Natural killer cell (primary cell): Measurements from ENCODE around the gene MACROD2. TPM values are rescaled to one million over a fixed set of nuclear protein-coding genes. Genes with fewer than 3 reads are reported as not detected.

Source experiments
- ATAC-seq, 3 donors: fragments of 150-1000 bp in 2 of 3; fragments of 200-7000 bp in 1 of 3; cut with Tn5 transposase; 1 replicate in 1 of 3; 2 replicates in 2 of 3; pipeline ENCODE4 v1.10.0; 2021; ENCODE audit warnings: mild to moderate bottlenecking in 2 of 3, moderate library complexity in 2 of 3
- DNase-seq, 2 donors: peaks; one replicate each; pipeline versions ENCODE4 v3.0.0 to v3.0.0-alpha.2; 2013 to 2021; ENCODE audit warnings: mixed read lengths in 1 of 2
- H3K27ac ChIP-seq: one replicate; pipeline ENCODE4 v1.5.1; 2013; ENCODE audit warnings: mild to moderate bottlenecking, low read length
- H3K27me3 ChIP-seq: one replicate; pipeline ENCODE4 v1.6.1; 2013; ENCODE audit warnings: low read length; ENCODE audit not compliant: control insufficient read depth, insufficient read depth
- H3K36me3 ChIP-seq: one replicate; pipeline ENCODE4 v1.6.1; 2013; ENCODE audit warnings: low read length; ENCODE audit not compliant: control insufficient read depth, insufficient read depth
- H3K4me1 ChIP-seq: one replicate; pipeline ENCODE4 v1.6.1; 2013; ENCODE audit warnings: low read length; ENCODE audit not compliant: control insufficient read depth, insufficient read depth
- H3K4me3 ChIP-seq: one replicate; pipeline ENCODE4 v1.5.1; 2013; ENCODE audit warnings: low read length
- H3K9me3 ChIP-seq: one replicate; pipeline ENCODE4 v1.6.1; 2013; ENCODE audit warnings: low read length; ENCODE audit not compliant: control insufficient read depth, insufficient read depth
- H3K27ac Mint-ChIP-seq, 2 donors: one replicate each; pipeline ENCODE4 v1.8.0; 2022; ENCODE audit warnings: mild to moderate bottlenecking in 2 of 2, mixed read lengths in 2 of 2, moderate library complexity in 1 of 2
- H3K27me3 Mint-ChIP-seq, 2 donors: one replicate each; pipeline ENCODE4 v1.8.0; 2022; ENCODE audit warnings: low read depth in 2 of 2, mixed read lengths in 2 of 2
- H3K36me3 Mint-ChIP-seq: one replicate; pipeline ENCODE4 v1.8.0; 2022; ENCODE audit warnings: mixed read lengths
- H3K4me1 Mint-ChIP-seq, 2 donors: one replicate each; pipeline ENCODE4 v1.8.0; 2022; ENCODE audit warnings: mixed read lengths in 2 of 2
- H3K4me3 Mint-ChIP-seq: one replicate; pipeline ENCODE4 v1.8.0; 2022; ENCODE audit warnings: mild to moderate bottlenecking, moderate library complexity, mixed read lengths
- H3K9me3 Mint-ChIP-seq, 2 donors: one replicate each; pipeline ENCODE4 v1.8.0; 2022; ENCODE audit warnings: mixed read lengths in 2 of 2
- WGBS: methylation state at CpG from one replicate; pipeline ENCODE4 v1.1.7; 2013; ENCODE audit warnings: missing lambda C conversion rate; ENCODE audit not compliant: insufficient coverage; 5-methylcytosine and 5-hydroxymethylcytosine counted together
- intact Hi-C: fragments of 100-400 bp; cut with micrococcal nuclease; formaldehyde crosslinking; loops from one replicate; pipeline ENCODE4 v1.14.2; 2022
- total RNA-seq, 4 donors: library from RNA; stranded (reverse); fragments of 120-200 nt in 1 of 4; gene quantifications; one replicate each; pipeline versions ENCODE4 v1.2.3 to v1.2.4, GENCODE V29; 2013 to 2022
- TF ChIP-seq, protein P1 (sequence below): fragments of 200-600 bp; IDR thresholded peaks from one replicate; pipeline ENCODE4 v1.8.0; 2022; ENCODE audit warnings: antibody characterized with exemption

MACROD2 gene
- total RNA-seq, 3 donors from 2014 or later (not counting 1 experiment from before 2014, with no cell fraction given): 0.19 to 0.88 TPM; not detected in 1

DNA sequence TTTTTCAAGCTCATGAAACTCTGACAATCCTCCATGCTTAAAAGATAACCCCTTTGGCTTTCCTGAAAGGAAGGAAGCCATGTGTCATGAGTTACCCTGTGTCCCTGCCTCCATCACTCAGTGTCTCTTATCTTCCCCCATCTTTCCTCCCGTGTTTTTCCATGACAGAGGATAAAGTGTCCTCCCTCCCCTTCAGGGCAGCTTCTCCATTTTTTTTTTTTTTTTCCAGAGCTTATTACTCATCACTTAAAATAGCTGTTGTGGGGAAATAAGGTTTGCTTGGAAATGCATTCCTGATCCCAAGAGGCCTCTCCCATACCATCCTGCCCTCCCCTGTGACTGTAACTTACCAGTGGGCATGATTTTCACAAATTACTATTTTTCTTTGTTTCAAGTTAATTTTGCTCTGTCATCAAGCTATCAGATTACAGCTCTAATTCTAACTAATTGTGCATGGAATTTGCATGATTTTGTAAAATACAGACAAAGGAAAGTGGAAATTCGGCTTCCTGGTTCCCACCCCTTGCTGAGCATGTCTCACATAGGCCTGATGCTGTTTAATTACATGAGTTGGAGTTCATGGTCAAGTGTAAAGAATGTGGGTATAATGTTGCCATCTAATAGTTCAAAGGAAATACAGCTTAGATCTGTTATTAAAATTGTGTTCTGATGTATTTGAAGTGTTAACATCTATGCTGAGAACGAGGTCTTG lies 956.5 kb downstream of the MACROD2 start:
- H3K9me3 ChIP-seq: no peaks in the 10 kb centered on the region
- no peak overlapping the region for H3K27ac ChIP-seq
- H3K4me3 ChIP-seq: no peak overlapping the region
- ATAC-seq (no peak), DNase-seq (no peak)
- no peaks in the 10 kb centered on the region for H3K36me3 ChIP-seq
- Mint-ChIP-seq H3K4me3 (no peak overlapping the region), H3K27ac (no peak overlapping the region), H3K9me3 (peaks cover 5% of the 10 kb centered on the region in 2 donors), H3K36me3 (no peaks in the 10 kb centered on the region), H3K27me3 (no peaks in the 10 kb centered on the region), H3K4me1 (no peaks in the 10 kb centered on the region)
- H3K4me1 ChIP-seq: no peaks in the 10 kb centered on the region
- WGBS: 63% methylated on average over 2 of the region's 3 CpGs
- TF ChIP-seq, protein P1, sequence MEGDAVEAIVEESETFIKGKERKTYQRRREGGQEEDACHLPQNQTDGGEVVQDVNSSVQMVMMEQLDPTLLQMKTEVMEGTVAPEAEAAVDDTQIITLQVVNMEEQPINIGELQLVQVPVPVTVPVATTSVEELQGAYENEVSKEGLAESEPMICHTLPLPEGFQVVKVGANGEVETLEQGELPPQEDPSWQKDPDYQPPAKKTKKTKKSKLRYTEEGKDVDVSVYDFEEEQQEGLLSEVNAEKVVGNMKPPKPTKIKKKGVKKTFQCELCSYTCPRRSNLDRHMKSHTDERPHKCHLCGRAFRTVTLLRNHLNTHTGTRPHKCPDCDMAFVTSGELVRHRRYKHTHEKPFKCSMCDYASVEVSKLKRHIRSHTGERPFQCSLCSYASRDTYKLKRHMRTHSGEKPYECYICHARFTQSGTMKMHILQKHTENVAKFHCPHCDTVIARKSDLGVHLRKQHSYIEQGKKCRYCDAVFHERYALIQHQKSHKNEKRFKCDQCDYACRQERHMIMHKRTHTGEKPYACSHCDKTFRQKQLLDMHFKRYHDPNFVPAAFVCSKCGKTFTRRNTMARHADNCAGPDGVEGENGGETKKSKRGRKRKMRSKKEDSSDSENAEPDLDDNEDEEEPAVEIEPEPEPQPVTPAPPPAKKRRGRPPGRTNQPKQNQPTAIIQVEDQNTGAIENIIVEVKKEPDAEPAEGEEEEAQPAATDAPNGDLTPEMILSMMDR: no peak
- no peaks in the 10 kb centered on the region for H3K27me3 ChIP-seq
- intact Hi-C loops: no loop called here

DNA sequence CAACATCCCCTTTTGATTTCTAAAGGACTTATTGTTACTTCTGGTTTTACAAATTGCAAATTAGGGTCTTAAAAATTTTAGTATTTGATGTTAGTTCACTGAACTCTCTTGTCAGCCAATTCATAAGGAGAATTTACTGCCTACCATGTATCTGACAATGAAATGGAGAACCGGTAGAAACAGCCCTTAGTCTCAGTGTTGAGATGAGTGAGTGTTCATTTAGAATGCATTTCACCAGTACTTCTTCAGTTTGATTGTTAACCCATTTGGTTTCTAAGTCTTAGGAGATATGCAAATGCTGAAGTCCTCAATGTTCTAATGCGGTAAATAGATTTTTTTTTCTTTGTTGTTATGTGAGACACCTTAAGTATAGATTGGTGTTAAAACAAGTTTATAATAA lies 958.4 kb downstream of the MACROD2 start:
- Histone ChIP-seq H3K4me3 (no peak overlapping the region), H3K27ac (no peak overlapping the region), H3K9me3 (no peaks in the 10 kb centered on the region), H3K27me3 (no peaks in the 10 kb centered on the region), H3K4me1 (no peaks in the 10 kb centered on the region), H3K36me3 (no peaks in the 10 kb centered on the region)
- Mint-ChIP-seq H3K36me3 (no peaks in the 10 kb centered on the region), H3K27me3 (no peaks in the 10 kb centered on the region), H3K27ac (no peak overlapping the region), H3K4me1 (no peaks in the 10 kb centered on the region), H3K9me3 (peaks cover 8 to 11% of the 10 kb centered on the region in 2 donors), H3K4me3 (no peak overlapping the region)
- WGBS: 89% methylated on average over 1 of the region's 2 CpGs
- TF ChIP-seq, protein P1: no peak
- DNase-seq (no peak), ATAC-seq (no peak)
- intact Hi-C loops: no loop called here

DNA sequence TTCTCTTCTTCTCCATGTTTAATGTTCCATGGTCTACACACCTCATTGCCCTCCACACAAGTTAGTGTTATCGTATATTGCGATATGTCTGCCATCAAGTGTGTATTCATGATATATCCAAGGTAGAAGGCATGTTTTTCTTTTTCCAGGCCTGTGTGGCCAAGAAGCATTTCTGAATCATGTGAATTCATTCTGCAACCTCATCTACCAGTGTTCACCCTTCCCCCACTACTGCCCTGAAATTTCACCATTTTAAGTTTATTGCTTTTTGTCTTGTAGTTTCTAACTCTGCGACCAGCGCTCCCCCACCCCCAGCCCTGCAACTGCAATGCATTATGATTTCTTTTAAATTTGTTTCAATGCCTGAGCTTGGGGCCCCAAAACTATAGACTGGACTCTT lies 960.1 kb downstream of the MACROD2 start:
- H3K4me1 Mint-ChIP-seq: no peaks in the 10 kb centered on the region
- H3K36me3 Mint-ChIP-seq: no peaks in the 10 kb centered on the region
- DNase-seq (no peak), ATAC-seq (no peak)
- no peaks in the 10 kb centered on the region for H3K27me3 Mint-ChIP-seq
- H3K36me3 ChIP-seq: no peaks in the 10 kb centered on the region
- no peak overlapping the region for H3K27ac Mint-ChIP-seq
- 92% methylated on average over 4 of the region's 4 CpGs for WGBS
- no peaks in the 10 kb centered on the region for H3K4me1 ChIP-seq
- peaks cover 3% of the 10 kb centered on the region for H3K9me3 ChIP-seq
- no peak overlapping the region for H3K4me3 Mint-ChIP-seq
- H3K27me3 ChIP-seq: no peaks in the 10 kb centered on the region
- H3K27ac ChIP-seq: no peak overlapping the region
- TF ChIP-seq, protein P1: no peak
- peaks cover 14% of the 10 kb centered on the region in 2 donors for H3K9me3 Mint-ChIP-seq
- no peak overlapping the region for H3K4me3 ChIP-seq
- intact Hi-C loops: no loop called here

DNA sequence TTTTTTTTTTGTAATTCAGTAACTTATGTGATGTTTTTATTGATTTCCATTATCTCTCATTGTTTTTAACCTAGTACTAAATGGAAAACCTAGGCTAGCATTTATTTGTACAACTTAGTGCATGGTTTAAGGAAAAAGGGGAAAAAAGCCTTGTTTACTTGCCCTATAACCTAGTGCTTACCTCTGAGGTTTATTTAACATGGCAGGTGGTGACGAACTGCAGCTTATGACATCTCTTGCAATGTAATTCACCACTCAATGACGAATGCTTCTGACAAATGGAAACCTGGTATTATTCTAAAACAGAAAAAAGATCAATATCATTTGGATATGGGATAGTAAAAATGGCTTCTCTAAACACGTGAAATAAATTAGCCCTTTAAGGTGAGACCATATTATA lies 960.7 kb downstream of the MACROD2 start:
- H3K27me3 ChIP-seq: no peaks in the 10 kb centered on the region
- H3K4me3 ChIP-seq: no peak overlapping the region
- no peaks in the 10 kb centered on the region for H3K27me3 Mint-ChIP-seq
- H3K4me1 ChIP-seq: no peaks in the 10 kb centered on the region
- no peak for DNase-seq
- TF ChIP-seq, protein P1: no peak
- H3K36me3 Mint-ChIP-seq: no peaks in the 10 kb centered on the region
- no peak overlapping the region for H3K4me3 Mint-ChIP-seq
- H3K27ac Mint-ChIP-seq: no peak overlapping the region
- H3K27ac ChIP-seq: no peak overlapping the region
- intact Hi-C loops: no loop called here
- ATAC-seq: no peak
- H3K9me3 ChIP-seq: peaks cover 3% of the 10 kb centered on the region
- 60% methylated on average over 1 of the region's 3 CpGs for WGBS
- H3K36me3 ChIP-seq: no peaks in the 10 kb centered on the region
- peaks cover 8 to 14% of the 10 kb centered on the region in 2 donors for H3K9me3 Mint-ChIP-seq
- no peaks in the 10 kb centered on the region for H3K4me1 Mint-ChIP-seq
